IMR-90 (cell line): ENCODE results near the gene MYADML2. TPM values are rescaled to one million over a fixed set of nuclear protein-coding genes. Genes with fewer than 3 reads are reported as not detected.

Experiments used
- ATAC-seq: fragments of 200-7000 bp; cut with Tn5 transposase; 2 replicates; pipeline ENCODE4 v1.9.1; 2020; ENCODE audit warnings: low read depth, mild to moderate bottlenecking, moderate library complexity
- BruUV-seq: library from RNA; stranded (reverse); fragments of 400-500 nt; replicated peaks from 2 replicates; lab custom pipeline; 2021; lab: Mats Ljungman, UMichigan
- CTCF ChIA-PET: fragments of 300-600 bp; formaldehyde crosslinking; extraction: SDS; loops from one replicate; lab custom pipeline; 2021; ENCODE audit warnings: antibody characterized with exemption; lab: Yijun Ruan, JAX
- POLR2A ChIA-PET: fragments of 300-600 bp; sonication (Branson Sonifier 250); formaldehyde crosslinking; loops from one replicate; lab custom pipeline; 2022; ENCODE audit warnings: antibody characterized with exemption; ENCODE audit not compliant: unreplicated experiment; lab: Charles Lee
- DNase-seq: peaks from one replicate; pipeline ENCODE4 v3.0.0; 2013
- H2AFZ ChIP-seq: replicated peaks from 2 replicates; pipeline ENCODE3; 2013; ENCODE audit warnings: low read length, mild to moderate bottlenecking; ENCODE audit not compliant: poor library complexity
- H2AK5ac ChIP-seq: 2 replicates; pipeline ENCODE4 v1.6.1; 2013; ENCODE audit warnings: low read depth, low read length, inconsistent platforms
- H2AK9ac ChIP-seq: replicated peaks from 2 replicates; pipeline ENCODE3; 2013; ENCODE audit warnings: mild to moderate bottlenecking, low read depth, low read length, moderate library complexity; ENCODE audit not compliant: poor library complexity
- H2BK120ac ChIP-seq: 2 replicates; pipeline ENCODE4 v1.6.1; 2013; ENCODE audit warnings: low read depth, low read length, inconsistent platforms
- H2BK15ac ChIP-seq: 3 replicates; pipeline ENCODE4 v1.6.1; 2013; ENCODE audit warnings: low read depth, low read length, inconsistent platforms
- H2BK20ac ChIP-seq: 2 replicates; pipeline ENCODE4 v1.6.1; 2013; ENCODE audit warnings: low read depth, mild to moderate bottlenecking, inconsistent platforms, low read length, moderate library complexity
- H2BK5ac ChIP-seq: 2 replicates; pipeline ENCODE4 v1.6.1; 2013; ENCODE audit warnings: mild to moderate bottlenecking, low read depth, low read length, inconsistent platforms; ENCODE audit not compliant: poor library complexity, severe bottlenecking
- H3K14ac ChIP-seq: replicated peaks from 2 replicates; pipeline ENCODE4 v1.6.1; 2013; ENCODE audit warnings: low read depth, low read length, inconsistent platforms
- H3K18ac ChIP-seq: 2 replicates; pipeline ENCODE4 v1.6.1; 2013; ENCODE audit warnings: low read depth, low read length, control low read depth
- H3K23ac ChIP-seq: 2 replicates; pipeline ENCODE4 v1.6.1; 2013; ENCODE audit warnings: low read depth, low read length, inconsistent platforms
- H3K27ac ChIP-seq: 2 replicates; pipeline ENCODE4 v1.5.1; 2013; ENCODE audit warnings: mild to moderate bottlenecking, control low read depth, low read length; ENCODE audit not compliant: insufficient read depth
- H3K27me3 ChIP-seq: 2 replicates; pipeline ENCODE4 v1.6.1; 2013; ENCODE audit warnings: low read length; ENCODE audit not compliant: control insufficient read depth, insufficient read depth
- H3K36me3 ChIP-seq: 2 replicates; pipeline ENCODE4 v1.6.1; 2013; ENCODE audit warnings: low read length, mixed read lengths; ENCODE audit not compliant: control insufficient read depth, insufficient read depth
- H3K4ac ChIP-seq: 2 replicates; pipeline ENCODE4 v1.6.1; 2013; ENCODE audit warnings: low read depth, low read length, inconsistent platforms
- H3K4me1 ChIP-seq: 2 replicates; pipeline ENCODE4 v1.6.1; 2013; ENCODE audit warnings: low read length, mixed read lengths; ENCODE audit not compliant: control insufficient read depth, insufficient read depth
- H3K4me2 ChIP-seq: 2 replicates; pipeline ENCODE4 v1.6.1; 2013; ENCODE audit warnings: low read depth, mild to moderate bottlenecking, control low read depth, low read length, moderate library complexity
- H3K4me3 ChIP-seq: 2 replicates; pipeline ENCODE4 v1.5.1; 2013; ENCODE audit warnings: low read depth, mild to moderate bottlenecking, control low read depth, low read length, moderate library complexity; ENCODE audit not compliant: insufficient read depth
- H3K56ac ChIP-seq: 2 replicates; pipeline ENCODE4 v1.6.1; 2013; ENCODE audit warnings: low read length, inconsistent platforms; ENCODE audit not compliant: insufficient read depth; ENCODE audit errors: extremely low read depth
- H3K79me1 ChIP-seq, 2 experiments: 2 replicates each; pipeline ENCODE4 v1.6.1; 2013; ENCODE audit warnings: low read length in 2 of 2, inconsistent platforms in 1 of 2, low read depth in 1 of 2
- H3K9ac ChIP-seq: 2 replicates; pipeline ENCODE4 v1.6.1; 2013; ENCODE audit warnings: low read depth, low read length, control low read depth
- H3K9me1 ChIP-seq: 2 replicates; pipeline ENCODE4 v1.6.1; 2013; ENCODE audit warnings: low read length, inconsistent platforms; ENCODE audit not compliant: insufficient read depth
- H3K9me3 ChIP-seq: 2 replicates; pipeline ENCODE4 v1.6.1; 2013; ENCODE audit warnings: low read length; ENCODE audit not compliant: control insufficient read depth, insufficient read depth
- H4K20me1 ChIP-seq: 2 replicates; pipeline ENCODE4 v1.6.1; 2013; ENCODE audit warnings: low read length, inconsistent platforms; ENCODE audit not compliant: insufficient read depth
- H4K5ac ChIP-seq: 2 replicates; pipeline ENCODE4 v1.6.1; 2013; ENCODE audit warnings: mild to moderate bottlenecking, low read depth, low read length, control low read depth
- H4K8ac ChIP-seq, 2 experiments: 2 replicates each; pipeline ENCODE4 v1.6.1; 2013; ENCODE audit warnings: low read depth in 2 of 2, low read length in 2 of 2, control low read depth in 1 of 2, inconsistent platforms in 1 of 2
- H4K91ac ChIP-seq: 2 replicates; pipeline ENCODE4 v1.6.1; 2013; ENCODE audit warnings: low read depth, low read length, inconsistent platforms; ENCODE audit not compliant: insufficient read depth
- BHLHE40 ChIP-seq: fragments of 150-350 bp; IDR thresholded peaks from 2 replicates; pipeline ENCODE4 v1.6.1; 2016; ENCODE audit warnings: mild to moderate bottlenecking, low read depth, low read length
- CEBPB ChIP-seq: IDR thresholded peaks from 2 replicates; pipeline ENCODE4 v1.6.1; 2012; ENCODE audit warnings: low read depth, low read length, improper control_type of control experiment
- CHD1 ChIP-seq: IDR thresholded peaks from 2 replicates; pipeline ENCODE4 v1.6.1; 2012; ENCODE audit warnings: low read depth, low read length, improper control_type of control experiment
- CTCF ChIP-seq: conservative IDR thresholded peaks from 2 replicates; pipeline ENCODE4 v1.5.1; 2012; ENCODE audit warnings: mild to moderate bottlenecking, low read depth, low read length, improper control_type of control experiment
- FOS ChIP-seq: fragments of 150-350 bp; IDR thresholded peaks from 2 replicates; pipeline ENCODE4 v1.6.1; 2016; ENCODE audit warnings: low read depth, low read length
- MAFK ChIP-seq: IDR thresholded peaks from 2 replicates; pipeline ENCODE4 v1.6.1; 2012; ENCODE audit warnings: low read depth, low read length, improper control_type of control experiment
- MAZ ChIP-seq: IDR thresholded peaks from 2 replicates; pipeline ENCODE4 v1.6.1; 2012; ENCODE audit warnings: low read depth, mild to moderate bottlenecking, low read length, improper control_type of control experiment, moderate library complexity, borderline replicate concordance
- MXI1 ChIP-seq: IDR thresholded peaks from 2 replicates; pipeline ENCODE4 v1.6.1; 2012; ENCODE audit warnings: low read depth, mild to moderate bottlenecking, low read length, moderate library complexity, borderline replicate concordance
- NFE2L2 ChIP-seq: fragments of 150-350 bp; IDR thresholded peaks from 2 replicates; pipeline ENCODE4 v1.6.1; 2016; ENCODE audit warnings: low read depth, mild to moderate bottlenecking, low read length
- POLR2A ChIP-seq: IDR thresholded peaks from 2 replicates; pipeline ENCODE4 v1.6.1; 2012; ENCODE audit warnings: mild to moderate bottlenecking, low read depth, low read length
- RAD21 ChIP-seq: IDR thresholded peaks from 2 replicates; pipeline ENCODE4 v1.6.1; 2012; ENCODE audit warnings: low read length, improper control_type of control experiment
- RCOR1 ChIP-seq: IDR thresholded peaks from 2 replicates; pipeline ENCODE4 v1.6.1; 2012; ENCODE audit warnings: mild to moderate bottlenecking, low read length, improper control_type of control experiment; ENCODE audit not compliant: insufficient replicate concordance
- RFX5 ChIP-seq: IDR thresholded peaks from 2 replicates; pipeline ENCODE4 v1.8.0; 2012; ENCODE audit warnings: low read depth, mild to moderate bottlenecking, low read length, moderate library complexity
- SMC3 ChIP-seq: fragments of 150-350 bp; IDR thresholded peaks from 2 replicates; pipeline ENCODE4 v1.6.1; 2016; ENCODE audit warnings: low read depth, mild to moderate bottlenecking, antibody characterized with exemption, low read length, moderate library complexity
- USF2 ChIP-seq: fragments of 150-350 bp; IDR thresholded peaks from 2 replicates; pipeline ENCODE4 v1.6.1; 2017; ENCODE audit warnings: mild to moderate bottlenecking, antibody characterized with exemption, low read length, low read depth
- WGBS, 2 experiments: methylation state at CpG; one replicate each; pipeline versions ENCODE4 v1.1.5 to v1.1.7; 2013; ENCODE audit warnings: missing lambda C conversion rate in 2 of 2; ENCODE audit not compliant: insufficient read length in 1 of 2; ENCODE audit errors: extremely low coverage in 2 of 2; 5-methylcytosine and 5-hydroxymethylcytosine counted together
- dilution Hi-C: fragments of 300-500 bp; cut with HindIII; formaldehyde crosslinking; loops from one replicate; pipeline ENCODE4 v1.14.3; 2018; ENCODE audit warnings: low sequenced_read_pairs; ENCODE audit not compliant: unreplicated experiment
- in situ Hi-C: fragments of 300-500 bp; cut with MboI; formaldehyde crosslinking; loops from 3 replicates; pipeline ENCODE4 v1.14.3; 2019; ENCODE audit warnings: low sequenced_read_pairs, inconsistent platforms, mixed read lengths
- intact Hi-C: fragments of 100-400 bp; cut with micrococcal nuclease; formaldehyde crosslinking; loops from 2 replicates; pipeline ENCODE4 v1.10.0; 2022
- polyA plus RNA-seq, 3 experiments: library from polyadenylated mRNA; depleted of rRNA; stranded (reverse); fragments of >200 nt; gene quantifications; 2 replicates each; pipeline ENCODE4 v1.2.3, GENCODE V29; 2012; ENCODE audit warnings: low replicate concordance in 1 of 3
- total RNA-seq: library from RNA; depleted of rRNA; stranded (reverse); fragments of >200 nt; gene quantifications from 2 replicates; pipeline ENCODE4 v1.2.3, GENCODE V29; 2012
- TF ChIP-seq, protein P1 (sequence below): fragments of 150-350 bp; IDR thresholded peaks from 2 replicates; pipeline ENCODE4 v1.6.1; 2016; ENCODE audit warnings: low read depth, mild to moderate bottlenecking, low read length, moderate library complexity, borderline replicate concordance

MYADML2 gene
- total and polyA plus RNA-seq, 2 of the 4 experiments (the other 2 are of a cell fraction) = not detected

- H2AK9ac ChIP-seq = no peak overlapping the region
- no peak overlapping the region for H4K5ac ChIP-seq
- H3K14ac ChIP-seq = no peak overlapping the region
- ChIA-PET CTCF (interaction anchor here (0.6 kb wide), 1 partner anchor 181 kb away, joined by 3 read pairs; no protein-coding TSS in a partner anchor), POLR2A (no interaction called here)
- in situ Hi-C loops (no loop called here), intact Hi-C loops (no loop called here), dilution Hi-C loops (no loop called here)
- H3K23ac ChIP-seq = no peak overlapping the region
- no peak overlapping the region for H3K56ac ChIP-seq
- BruUV-seq = no TSS peak
- no peak overlapping the region for H4K91ac ChIP-seq
- H3K27me3 ChIP-seq = no peaks in the 10 kb centered on the region
- DNase-seq = no peak
- no peak overlapping the region for H3K18ac ChIP-seq
- H3K4ac ChIP-seq = no peak overlapping the region
- no peak overlapping the region for H3K4me2 ChIP-seq
- H3K4me3 ChIP-seq = no peak overlapping the region
- H2BK15ac ChIP-seq = no peak overlapping the region
- H4K8ac ChIP-seq = no peak overlapping the region
- peaks cover 0 to 26% of the 10 kb centered on the region in 2 experiments; a peak in 3 of 4 replicates for H3K79me1 ChIP-seq
- no peak overlapping the region for H2BK5ac ChIP-seq
- no peaks in the 10 kb centered on the region for H3K9me3 ChIP-seq
- H3K9ac ChIP-seq = no peak overlapping the region
- H4K20me1 ChIP-seq = peaks cover 20% of the 10 kb centered on the region
- no peak overlapping the region for H2BK120ac ChIP-seq
- TF ChIP-seq MXI1 (no peak), CEBPB (no peak), FOS (no peak), MAZ (no peak), CTCF (no peak), USF2 (no peak), SMC3 (no peak), POLR2A (no peak), MAFK (no peak), CHD1 (no peak), NFE2L2 (no peak), RCOR1 (no peak), RFX5 (no peak), RAD21 (no peak), BHLHE40 (no peak)
- TF ChIP-seq, protein P1, sequence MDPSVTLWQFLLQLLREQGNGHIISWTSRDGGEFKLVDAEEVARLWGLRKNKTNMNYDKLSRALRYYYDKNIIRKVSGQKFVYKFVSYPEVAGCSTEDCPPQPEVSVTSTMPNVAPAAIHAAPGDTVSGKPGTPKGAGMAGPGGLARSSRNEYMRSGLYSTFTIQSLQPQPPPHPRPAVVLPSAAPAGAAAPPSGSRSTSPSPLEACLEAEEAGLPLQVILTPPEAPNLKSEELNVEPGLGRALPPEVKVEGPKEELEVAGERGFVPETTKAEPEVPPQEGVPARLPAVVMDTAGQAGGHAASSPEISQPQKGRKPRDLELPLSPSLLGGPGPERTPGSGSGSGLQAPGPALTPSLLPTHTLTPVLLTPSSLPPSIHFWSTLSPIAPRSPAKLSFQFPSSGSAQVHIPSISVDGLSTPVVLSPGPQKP = no peak
- peaks cover 27% of the 10 kb centered on the region; the same call in 1 of the 2 replicates for H3K36me3 ChIP-seq
- H2AFZ ChIP-seq = no peak overlapping the region
- 100% methylated on average over 2 of the region's 10 CpGs; no CpG with 5 or more reads in 1 of the 2 experiments for WGBS, 2 experiments
- no peak for ATAC-seq
- H3K27ac ChIP-seq = no peak overlapping the region
- H3K9me1 ChIP-seq = 0 out of 2 replicates have a peak, but pooled peaks cover 9% of the 10 kb centered on the region
- no peak overlapping the region for H2BK20ac ChIP-seq
- peaks cover 9% of the 10 kb centered on the region for H3K4me1 ChIP-seq
- H2AK5ac ChIP-seq = no peak overlapping the region
Measured at GRCh38 chr17:81903415-81903831, 43.6 kb downstream of the MYADML2 start.
